22Rv1 (cell line): ENCODE measurements around the gene KDM4C.

Source experiments
- H3K27ac ChIP-seq: fragments of 450-650 bp; 2 replicates; pipeline ENCODE4 v1.5.1; 2017
- ZFX ChIP-seq: fragments of 450-650 bp; IDR thresholded peaks from 2 replicates; pipeline ENCODE4 v1.6.1; 2017; ENCODE audit warnings: antibody characterized with exemption, borderline replicate concordance
- TF ChIP-seq, protein P1 (sequence below): fragments of 450-650 bp; IDR thresholded peaks from 2 replicates; pipeline ENCODE4 v1.5.1; 2017; ENCODE audit warnings: mild to moderate bottlenecking

KDM4C gene

DNA sequence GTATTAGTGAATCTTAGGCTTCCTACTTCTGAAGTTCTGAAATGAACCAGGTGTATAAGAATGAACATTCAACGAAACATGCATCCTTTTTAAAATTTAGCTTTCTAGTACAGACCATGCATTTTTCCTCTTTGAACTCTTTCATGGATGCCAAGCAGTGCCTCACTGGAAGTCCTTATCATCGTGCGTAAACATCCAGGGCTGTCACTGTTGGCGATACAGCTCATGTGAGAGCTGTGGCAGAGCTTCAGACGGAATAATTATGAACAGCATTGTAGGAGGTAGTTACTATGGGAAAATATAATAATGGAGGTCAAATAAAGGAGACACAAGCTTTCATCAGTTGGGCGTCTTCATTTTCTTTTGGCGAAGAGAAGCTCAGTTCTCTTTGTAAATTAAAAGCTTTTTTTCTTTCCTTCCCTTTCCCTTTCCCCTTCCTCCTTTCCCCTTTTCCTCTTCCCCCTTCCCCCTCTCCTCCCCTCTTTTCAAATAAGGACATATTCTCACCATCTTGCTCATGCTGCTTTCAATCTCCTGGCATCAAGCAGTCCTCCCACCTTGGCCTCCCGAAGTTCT lies 167.3 kb downstream of the KDM4C start:
- no peak for TF ChIP-seq ZFX
- TF ChIP-seq, protein P1, sequence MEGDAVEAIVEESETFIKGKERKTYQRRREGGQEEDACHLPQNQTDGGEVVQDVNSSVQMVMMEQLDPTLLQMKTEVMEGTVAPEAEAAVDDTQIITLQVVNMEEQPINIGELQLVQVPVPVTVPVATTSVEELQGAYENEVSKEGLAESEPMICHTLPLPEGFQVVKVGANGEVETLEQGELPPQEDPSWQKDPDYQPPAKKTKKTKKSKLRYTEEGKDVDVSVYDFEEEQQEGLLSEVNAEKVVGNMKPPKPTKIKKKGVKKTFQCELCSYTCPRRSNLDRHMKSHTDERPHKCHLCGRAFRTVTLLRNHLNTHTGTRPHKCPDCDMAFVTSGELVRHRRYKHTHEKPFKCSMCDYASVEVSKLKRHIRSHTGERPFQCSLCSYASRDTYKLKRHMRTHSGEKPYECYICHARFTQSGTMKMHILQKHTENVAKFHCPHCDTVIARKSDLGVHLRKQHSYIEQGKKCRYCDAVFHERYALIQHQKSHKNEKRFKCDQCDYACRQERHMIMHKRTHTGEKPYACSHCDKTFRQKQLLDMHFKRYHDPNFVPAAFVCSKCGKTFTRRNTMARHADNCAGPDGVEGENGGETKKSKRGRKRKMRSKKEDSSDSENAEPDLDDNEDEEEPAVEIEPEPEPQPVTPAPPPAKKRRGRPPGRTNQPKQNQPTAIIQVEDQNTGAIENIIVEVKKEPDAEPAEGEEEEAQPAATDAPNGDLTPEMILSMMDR = no peak
- H3K27ac ChIP-seq = no peak overlapping the region

DNA sequence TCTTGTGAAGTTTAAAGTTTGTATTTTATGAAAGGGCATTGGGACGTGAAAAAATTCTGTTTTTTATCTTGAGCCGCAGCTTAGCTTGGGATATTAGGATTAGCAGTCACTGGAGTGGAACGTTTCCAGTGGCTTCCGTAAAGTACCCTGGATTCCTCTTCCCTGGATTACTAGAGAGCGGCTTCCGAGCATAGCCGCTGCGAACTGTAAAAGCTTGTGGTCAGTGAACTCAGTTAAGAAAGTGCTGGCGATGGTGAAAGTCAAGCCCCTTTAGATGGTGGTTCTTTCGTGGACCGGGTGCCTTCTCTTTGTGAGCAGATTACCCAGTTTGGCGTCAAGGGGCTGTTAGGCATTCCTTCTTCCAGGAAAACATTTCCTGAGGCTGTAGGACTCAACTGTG lies 168.1 kb downstream of the KDM4C start:
- no peak for TF ChIP-seq ZFX
- TF ChIP-seq, protein P1 = no peak
- no peak overlapping the region for H3K27ac ChIP-seq

DNA sequence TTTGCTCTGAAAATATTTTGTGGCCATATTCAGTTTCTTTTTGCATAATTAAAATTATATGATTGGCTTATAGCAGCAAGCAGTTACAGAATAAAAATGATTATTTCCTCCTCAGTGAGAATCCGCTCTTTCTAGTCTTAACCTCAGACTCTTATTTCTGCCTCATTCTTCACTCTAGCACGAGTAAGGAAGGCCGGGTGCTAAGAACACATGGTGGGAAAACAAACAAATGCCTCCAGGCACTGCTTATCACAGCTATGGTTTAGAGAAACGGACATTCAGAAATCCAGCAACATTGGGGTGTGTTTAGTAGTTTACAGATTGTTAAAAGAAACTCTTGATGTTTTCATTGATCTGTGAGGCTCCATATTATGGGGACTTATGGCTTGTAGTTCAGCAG lies 168.7 kb downstream of the KDM4C start:
- TF ChIP-seq ZFX = no peak
- TF ChIP-seq, protein P1 = no peak
- H3K27ac ChIP-seq = no peak overlapping the region

DNA sequence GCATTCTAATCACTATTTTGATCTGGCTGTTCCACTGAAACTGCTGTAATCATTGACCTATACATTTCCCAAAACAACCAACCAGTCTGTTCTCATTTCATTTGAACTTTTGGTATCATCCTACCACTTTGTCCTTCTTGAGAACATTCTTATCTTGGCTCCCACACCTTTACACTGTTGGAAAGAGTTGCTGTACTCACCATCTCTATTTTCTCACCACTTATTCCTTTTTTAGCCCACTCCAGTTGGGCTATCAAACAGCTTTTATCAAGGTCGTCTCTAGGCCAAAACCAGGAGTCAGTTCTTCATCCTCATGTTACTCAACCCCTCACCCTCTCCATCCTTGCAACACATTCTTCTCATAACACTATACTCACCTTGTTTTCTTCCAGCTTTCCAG lies 170.1 kb downstream of the KDM4C start:
- TF ChIP-seq, protein P1 = no peak
- H3K27ac ChIP-seq = no peak overlapping the region

DNA sequence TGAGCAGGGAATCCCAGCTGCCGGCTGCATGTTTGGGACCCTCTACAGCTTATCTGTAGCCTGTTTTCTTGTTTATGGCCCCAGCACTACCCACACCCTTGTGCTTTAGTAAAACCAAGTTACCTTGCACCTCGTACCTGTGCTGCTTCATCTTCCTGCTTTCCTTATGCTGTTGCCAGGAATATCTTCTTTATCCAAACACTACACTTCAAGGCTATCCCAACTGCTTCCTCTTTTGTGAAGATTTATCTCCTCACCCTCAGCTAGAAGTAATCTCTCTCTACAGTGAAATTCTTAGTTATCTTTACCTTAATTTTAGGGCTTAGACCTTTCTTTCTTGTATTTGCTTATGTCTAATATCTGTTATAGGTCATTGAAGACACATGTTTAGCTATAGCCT lies 171.1 kb downstream of the KDM4C start:
- peak overlapping the region; percentile 35 for H3K27ac ChIP-seq
- TF ChIP-seq, protein P1 = no peak
- no peak for TF ChIP-seq ZFX

DNA sequence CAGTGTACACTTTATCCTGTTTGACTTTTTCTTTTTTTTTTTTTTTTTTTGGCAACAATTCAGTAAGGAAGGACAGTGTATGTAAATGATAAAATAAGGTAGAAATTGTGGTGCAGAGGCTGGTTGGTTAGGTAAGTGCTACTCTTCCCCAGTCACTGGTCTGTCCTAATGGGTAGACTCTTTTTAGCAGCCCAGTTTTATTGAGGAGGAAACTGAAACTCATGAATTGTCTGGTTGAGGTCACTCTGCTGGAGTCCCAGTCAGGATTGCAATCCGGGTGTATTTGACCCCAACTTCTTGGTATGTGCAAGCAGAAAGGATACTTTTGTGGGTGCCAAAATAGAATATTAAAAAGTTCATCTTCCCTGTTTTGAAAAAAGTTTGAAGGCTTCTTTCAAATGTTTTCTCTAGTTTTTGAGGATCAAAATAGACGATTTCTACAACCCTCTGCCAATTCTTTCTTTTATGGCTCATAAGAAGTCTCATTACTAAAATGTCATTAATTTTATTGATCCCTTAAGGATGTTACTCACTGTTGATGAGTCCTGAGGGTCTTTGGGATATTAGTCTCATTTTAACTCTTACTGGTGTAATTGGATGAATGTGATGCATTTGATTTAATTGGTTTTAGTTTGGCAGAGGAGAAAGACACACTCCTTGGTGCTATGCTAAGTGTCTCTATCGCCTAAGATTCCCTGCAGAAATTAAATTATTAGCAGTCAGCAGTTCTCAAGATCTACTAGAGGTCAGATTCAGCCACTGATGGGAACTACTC lies 171.9 kb downstream of the KDM4C start:
- peak overlapping the region; percentile 35 for H3K27ac ChIP-seq
- TF ChIP-seq, protein P1 = no peak
- no peak for TF ChIP-seq ZFX

DNA sequence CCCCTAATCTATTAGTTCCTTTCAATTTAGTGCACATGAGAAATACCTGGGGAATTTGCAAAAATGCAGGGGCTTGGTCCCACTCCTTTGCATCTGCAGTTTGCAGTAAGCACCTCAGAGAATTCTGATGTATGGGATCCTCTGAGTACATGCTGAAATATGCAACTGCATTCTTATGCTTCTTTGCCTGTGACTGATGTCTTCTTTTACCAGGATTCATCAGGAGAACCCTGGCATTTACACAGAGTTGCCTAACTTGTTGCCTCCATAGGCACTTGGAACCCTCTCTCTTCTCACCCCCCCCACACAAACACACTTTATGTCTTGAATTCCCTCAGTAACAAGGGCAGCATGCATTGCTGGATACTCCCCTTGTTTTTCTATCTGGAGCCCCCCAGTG lies 173.1 kb downstream of the KDM4C start:
- TF ChIP-seq, protein P1 = no peak
- TF ChIP-seq ZFX = no peak

More for the DNA sequence above, 173.1 kb downstream of the KDM4C start:
- no peak overlapping the region for H3K27ac ChIP-seq
